K562 (cell line): Measurements from ENCODE around the gene ZFP62. TPM values are rescaled to one million over a fixed set of nuclear protein-coding genes. Genes with fewer than 3 reads are reported as not detected.

Experiments
- NFYB ChIP-seq: IDR thresholded peaks from 2 replicates; pipeline ENCODE4 v1.6.1; 2011; ENCODE audit warnings: mild to moderate bottlenecking, moderate library complexity; ENCODE audit not compliant: insufficient read length; ENCODE audit errors: extremely low read depth
- NR2C2 ChIP-seq, 2 experiments: fragments of 200-800 bp in 1 of 2; sonication (Bioruptor generic) in 1 of 2; sonication (generic) in 1 of 2; formaldehyde crosslinking in 1 of 2; IDR thresholded peaks; 2 replicates each; pipeline versions ENCODE4 v1.6.1 to v1.8.0; 2016 to 2022; ENCODE audit warnings: mild to moderate bottlenecking in 1 of 2, missing compliant biosample characterization in 1 of 2, missing genetic modification characterization in 1 of 2, missing genetic modification reagents in 1 of 2
- NR4A1 ChIP-seq, 2 experiments: fragments of 250-450 bp in 1 of 2; fragments of 450-650 bp in 1 of 2; sonication (Bioruptor Pico) in 1 of 2; IDR thresholded peaks; 2 replicates each; pipeline versions ENCODE4 v1.4.0 to v1.6.1; 2016 to 2020; ENCODE audit warnings: mild to moderate bottlenecking in 2 of 2, missing compliant biosample characterization in 1 of 2, missing genetic modification characterization in 1 of 2, moderate library complexity in 1 of 2
- SAP30 ChIP-seq: fragments of 200-600 bp; sonication (generic); IDR thresholded peaks from 2 replicates; pipeline ENCODE4 v1.6.1; 2012; ENCODE audit warnings: borderline replicate concordance, low read depth, mild to moderate bottlenecking, moderate library complexity, low read length, control low read depth, inconsistent platforms; ENCODE audit not compliant: insufficient read depth, poor library complexity, severe bottlenecking
- ZNF121 ChIP-seq: sonication (generic); formaldehyde crosslinking; conservative IDR thresholded peaks from 2 replicates; pipeline ENCODE4 v1.8.0; 2022; ENCODE audit warnings: missing genetic modification reagents
- polyA plus RNA-seq, 8 experiments: library from polyadenylated mRNA; depleted of rRNA in 4 of 8; stranded (reverse) in 5 of 8; unstranded in 3 of 8; fragments of >200 nt; fragmentation: Nextera tagmentation in 2 of 8; fragmentation: Illumina TruSeq in 1 of 8; extraction: Ambion mirVana in 2 of 8; extraction: Trizol in 1 of 8; gene quantifications; 2 replicates each; pipeline versions ENCODE4 v1.2.1 to v1.2.3, GENCODE V29; 2011 to 2014; ENCODE audit warnings: inconsistent platforms in 1 of 8, missing spikeins in 1 of 8
- total RNA-seq, 7 experiments: library from RNA; depleted of rRNA in 6 of 7; stranded (reverse); fragments of >200 nt in 6 of 7; fragmentation: Illumina TruSeq in 2 of 7; extraction: Trizol in 2 of 7; gene quantifications; 2 replicates each; pipeline versions ENCODE4 v1.2.1 to v1.2.3, GENCODE V29; 2011 to 2021; ENCODE audit warnings: low replicate concordance in 1 of 7
- TF ChIP-seq, protein P1 (sequence below): fragments of 150-350 bp; conservative IDR thresholded peaks from 2 replicates; pipeline ENCODE4 v1.6.1; 2014; ENCODE audit warnings: low read length
- TF ChIP-seq, protein P2 (sequence below): fragments of 450-650 bp; IDR thresholded peaks from 2 replicates; pipeline ENCODE4 v1.6.1; 2016; ENCODE audit warnings: mild to moderate bottlenecking, moderate library complexity
- TF ChIP-seq, protein P3 (sequence below): fragments of 250-450 bp; sonication (Bioruptor Pico); IDR thresholded peaks from 2 replicates; pipeline ENCODE4 v1.8.0; 2021; ENCODE audit warnings: borderline replicate concordance, mild to moderate bottlenecking, moderate library complexity; ENCODE audit not compliant: poor library complexity, severe bottlenecking

The ZFP62 gene
- total and polyA plus RNA-seq, 9 of the 15 experiments (the other 6 are each of a cell fraction or from before 2014, with no cell fraction given), result 12.2 to 37.5 (median 25.0) TPM

DNA sequence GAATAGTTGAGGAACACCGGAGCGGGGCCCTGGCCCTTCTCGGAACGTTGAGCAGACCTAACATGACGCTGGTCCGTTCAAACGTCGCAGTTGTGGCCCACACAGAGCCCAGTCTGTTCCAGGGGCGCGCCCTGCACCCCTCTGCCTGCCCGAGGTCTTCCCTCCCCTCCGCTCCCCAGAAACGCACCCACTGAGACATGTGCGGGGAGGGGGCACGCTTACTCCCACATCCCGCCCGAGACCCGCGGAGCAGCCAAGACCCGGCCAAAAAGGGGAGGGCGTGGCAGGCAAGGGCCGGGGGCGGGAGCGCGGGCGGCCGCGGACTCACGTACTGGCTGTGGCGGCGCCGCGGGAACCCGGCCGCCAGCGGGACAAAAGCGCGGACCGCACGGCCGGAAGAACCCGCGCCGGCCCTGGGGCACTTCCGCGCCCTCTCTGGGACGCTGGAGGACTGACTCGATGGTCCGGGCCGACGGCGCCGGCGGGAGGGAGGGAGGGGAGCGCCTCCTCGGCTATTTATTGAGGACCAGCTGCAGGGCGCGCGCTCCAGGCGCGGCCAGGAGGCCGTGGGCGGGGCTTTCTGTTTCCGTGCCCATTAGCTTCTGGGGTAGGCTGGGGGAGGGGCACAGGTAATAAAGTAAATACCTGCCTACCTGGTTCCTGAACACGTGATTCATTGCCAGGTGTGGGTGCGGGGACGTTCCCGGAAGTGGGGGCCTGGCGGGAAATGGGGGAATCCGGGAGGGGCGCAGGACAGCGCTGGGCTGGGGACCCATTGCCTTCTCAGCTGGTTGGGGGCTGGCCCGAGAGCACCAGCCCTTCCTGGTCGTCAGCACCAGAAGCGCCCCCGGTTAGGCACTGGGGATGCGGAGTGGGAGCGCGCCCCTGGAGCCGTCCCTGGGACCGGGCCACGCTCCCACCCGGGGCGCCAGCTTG is at the start of gene ZFP62 (continued):
- TF ChIP-seq, protein P1, sequence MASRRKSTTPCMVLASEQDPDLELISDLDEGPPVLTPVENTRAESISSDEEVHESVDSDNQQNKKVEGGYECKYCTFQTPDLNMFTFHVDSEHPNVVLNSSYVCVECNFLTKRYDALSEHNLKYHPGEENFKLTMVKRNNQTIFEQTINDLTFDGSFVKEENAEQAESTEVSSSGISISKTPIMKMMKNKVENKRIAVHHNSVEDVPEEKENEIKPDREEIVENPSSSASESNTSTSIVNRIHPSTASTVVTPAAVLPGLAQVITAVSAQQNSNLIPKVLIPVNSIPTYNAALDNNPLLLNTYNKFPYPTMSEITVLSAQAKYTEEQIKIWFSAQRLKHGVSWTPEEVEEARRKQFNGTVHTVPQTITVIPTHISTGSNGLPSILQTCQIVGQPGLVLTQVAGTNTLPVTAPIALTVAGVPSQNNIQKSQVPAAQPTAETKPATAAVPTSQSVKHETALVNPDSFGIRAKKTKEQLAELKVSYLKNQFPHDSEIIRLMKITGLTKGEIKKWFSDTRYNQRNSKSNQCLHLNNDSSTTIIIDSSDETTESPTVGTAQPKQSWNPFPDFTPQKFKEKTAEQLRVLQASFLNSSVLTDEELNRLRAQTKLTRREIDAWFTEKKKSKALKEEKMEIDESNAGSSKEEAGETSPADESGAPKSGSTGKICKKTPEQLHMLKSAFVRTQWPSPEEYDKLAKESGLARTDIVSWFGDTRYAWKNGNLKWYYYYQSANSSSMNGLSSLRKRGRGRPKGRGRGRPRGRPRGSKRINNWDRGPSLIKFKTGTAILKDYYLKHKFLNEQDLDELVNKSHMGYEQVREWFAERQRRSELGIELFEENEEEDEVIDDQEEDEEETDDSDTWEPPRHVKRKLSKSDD, result no peak
- TF ChIP-seq, protein P2, sequence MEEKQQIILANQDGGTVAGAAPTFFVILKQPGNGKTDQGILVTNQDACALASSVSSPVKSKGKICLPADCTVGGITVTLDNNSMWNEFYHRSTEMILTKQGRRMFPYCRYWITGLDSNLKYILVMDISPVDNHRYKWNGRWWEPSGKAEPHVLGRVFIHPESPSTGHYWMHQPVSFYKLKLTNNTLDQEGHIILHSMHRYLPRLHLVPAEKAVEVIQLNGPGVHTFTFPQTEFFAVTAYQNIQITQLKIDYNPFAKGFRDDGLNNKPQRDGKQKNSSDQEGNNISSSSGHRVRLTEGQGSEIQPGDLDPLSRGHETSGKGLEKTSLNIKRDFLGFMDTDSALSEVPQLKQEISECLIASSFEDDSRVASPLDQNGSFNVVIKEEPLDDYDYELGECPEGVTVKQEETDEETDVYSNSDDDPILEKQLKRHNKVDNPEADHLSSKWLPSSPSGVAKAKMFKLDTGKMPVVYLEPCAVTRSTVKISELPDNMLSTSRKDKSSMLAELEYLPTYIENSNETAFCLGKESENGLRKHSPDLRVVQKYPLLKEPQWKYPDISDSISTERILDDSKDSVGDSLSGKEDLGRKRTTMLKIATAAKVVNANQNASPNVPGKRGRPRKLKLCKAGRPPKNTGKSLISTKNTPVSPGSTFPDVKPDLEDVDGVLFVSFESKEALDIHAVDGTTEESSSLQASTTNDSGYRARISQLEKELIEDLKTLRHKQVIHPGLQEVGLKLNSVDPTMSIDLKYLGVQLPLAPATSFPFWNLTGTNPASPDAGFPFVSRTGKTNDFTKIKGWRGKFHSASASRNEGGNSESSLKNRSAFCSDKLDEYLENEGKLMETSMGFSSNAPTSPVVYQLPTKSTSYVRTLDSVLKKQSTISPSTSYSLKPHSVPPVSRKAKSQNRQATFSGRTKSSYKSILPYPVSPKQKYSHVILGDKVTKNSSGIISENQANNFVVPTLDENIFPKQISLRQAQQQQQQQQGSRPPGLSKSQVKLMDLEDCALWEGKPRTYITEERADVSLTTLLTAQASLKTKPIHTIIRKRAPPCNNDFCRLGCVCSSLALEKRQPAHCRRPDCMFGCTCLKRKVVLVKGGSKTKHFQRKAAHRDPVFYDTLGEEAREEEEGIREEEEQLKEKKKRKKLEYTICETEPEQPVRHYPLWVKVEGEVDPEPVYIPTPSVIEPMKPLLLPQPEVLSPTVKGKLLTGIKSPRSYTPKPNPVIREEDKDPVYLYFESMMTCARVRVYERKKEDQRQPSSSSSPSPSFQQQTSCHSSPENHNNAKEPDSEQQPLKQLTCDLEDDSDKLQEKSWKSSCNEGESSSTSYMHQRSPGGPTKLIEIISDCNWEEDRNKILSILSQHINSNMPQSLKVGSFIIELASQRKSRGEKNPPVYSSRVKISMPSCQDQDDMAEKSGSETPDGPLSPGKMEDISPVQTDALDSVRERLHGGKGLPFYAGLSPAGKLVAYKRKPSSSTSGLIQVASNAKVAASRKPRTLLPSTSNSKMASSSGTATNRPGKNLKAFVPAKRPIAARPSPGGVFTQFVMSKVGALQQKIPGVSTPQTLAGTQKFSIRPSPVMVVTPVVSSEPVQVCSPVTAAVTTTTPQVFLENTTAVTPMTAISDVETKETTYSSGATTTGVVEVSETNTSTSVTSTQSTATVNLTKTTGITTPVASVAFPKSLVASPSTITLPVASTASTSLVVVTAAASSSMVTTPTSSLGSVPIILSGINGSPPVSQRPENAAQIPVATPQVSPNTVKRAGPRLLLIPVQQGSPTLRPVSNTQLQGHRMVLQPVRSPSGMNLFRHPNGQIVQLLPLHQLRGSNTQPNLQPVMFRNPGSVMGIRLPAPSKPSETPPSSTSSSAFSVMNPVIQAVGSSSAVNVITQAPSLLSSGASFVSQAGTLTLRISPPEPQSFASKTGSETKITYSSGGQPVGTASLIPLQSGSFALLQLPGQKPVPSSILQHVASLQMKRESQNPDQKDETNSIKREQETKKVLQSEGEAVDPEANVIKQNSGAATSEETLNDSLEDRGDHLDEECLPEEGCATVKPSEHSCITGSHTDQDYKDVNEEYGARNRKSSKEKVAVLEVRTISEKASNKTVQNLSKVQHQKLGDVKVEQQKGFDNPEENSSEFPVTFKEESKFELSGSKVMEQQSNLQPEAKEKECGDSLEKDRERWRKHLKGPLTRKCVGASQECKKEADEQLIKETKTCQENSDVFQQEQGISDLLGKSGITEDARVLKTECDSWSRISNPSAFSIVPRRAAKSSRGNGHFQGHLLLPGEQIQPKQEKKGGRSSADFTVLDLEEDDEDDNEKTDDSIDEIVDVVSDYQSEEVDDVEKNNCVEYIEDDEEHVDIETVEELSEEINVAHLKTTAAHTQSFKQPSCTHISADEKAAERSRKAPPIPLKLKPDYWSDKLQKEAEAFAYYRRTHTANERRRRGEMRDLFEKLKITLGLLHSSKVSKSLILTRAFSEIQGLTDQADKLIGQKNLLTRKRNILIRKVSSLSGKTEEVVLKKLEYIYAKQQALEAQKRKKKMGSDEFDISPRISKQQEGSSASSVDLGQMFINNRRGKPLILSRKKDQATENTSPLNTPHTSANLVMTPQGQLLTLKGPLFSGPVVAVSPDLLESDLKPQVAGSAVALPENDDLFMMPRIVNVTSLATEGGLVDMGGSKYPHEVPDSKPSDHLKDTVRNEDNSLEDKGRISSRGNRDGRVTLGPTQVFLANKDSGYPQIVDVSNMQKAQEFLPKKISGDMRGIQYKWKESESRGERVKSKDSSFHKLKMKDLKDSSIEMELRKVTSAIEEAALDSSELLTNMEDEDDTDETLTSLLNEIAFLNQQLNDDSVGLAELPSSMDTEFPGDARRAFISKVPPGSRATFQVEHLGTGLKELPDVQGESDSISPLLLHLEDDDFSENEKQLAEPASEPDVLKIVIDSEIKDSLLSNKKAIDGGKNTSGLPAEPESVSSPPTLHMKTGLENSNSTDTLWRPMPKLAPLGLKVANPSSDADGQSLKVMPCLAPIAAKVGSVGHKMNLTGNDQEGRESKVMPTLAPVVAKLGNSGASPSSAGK, result peak; percentile 65
- peak; percentile 70 for TF ChIP-seq SAP30
- TF ChIP-seq NR2C2 (CRISPR knock-in tag; IDR thresholded peaks at IDR 0.05), result 0 out of 2 replicates have a peak, but pooled peaks have one; percentile 35
- peak; percentile 96 for TF ChIP-seq NR2C2 (tag; IDR thresholded peaks at IDR 0.05)
- TF ChIP-seq ZNF121, result 0 out of 2 replicates have a peak, but pooled peaks have one; percentile 11
- TF ChIP-seq, protein P3, sequence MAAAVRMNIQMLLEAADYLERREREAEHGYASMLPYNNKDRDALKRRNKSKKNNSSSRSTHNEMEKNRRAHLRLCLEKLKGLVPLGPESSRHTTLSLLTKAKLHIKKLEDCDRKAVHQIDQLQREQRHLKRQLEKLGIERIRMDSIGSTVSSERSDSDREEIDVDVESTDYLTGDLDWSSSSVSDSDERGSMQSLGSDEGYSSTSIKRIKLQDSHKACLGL, result no peak
- no peak for TF ChIP-seq NFYB
- peak; percentile 47; the same call in 1 of the 2 replicates for TF ChIP-seq NR4A1 (CRISPR knock-in tag; IDR thresholded peaks at IDR 0.05)
- TF ChIP-seq NR4A1 (tag; IDR thresholded peaks at IDR 0.05), result no peak
